MCF 10A (cell line): ENCODE data around the gene PINK1. TPM values are rescaled to one million over a fixed set of nuclear protein-coding genes. Genes with fewer than 3 reads are reported as not detected.
A peak's percentile ranks its signal among the peaks of the same experiment; 100 is the strongest.

Source experiments
- BruUV-seq: library from RNA; stranded (reverse); fragments of 400-500 nt; replicated peaks from 2 replicates; lab custom pipeline; 2021; lab: Mats Ljungman, UMichigan
- CTCF ChIA-PET: fragments of 300-600 bp; sonication (Branson Sonifier 250); formaldehyde crosslinking; extraction: SDS; loops from one replicate; lab custom pipeline; 2021; ENCODE audit warnings: antibody characterized with exemption, inconsistent platforms; lab: Yijun Ruan, JAX
- POLR2A ChIA-PET: fragments of 300-600, 350-650 bp; sonication (Branson Sonifier 250); formaldehyde crosslinking; extraction: SDS; loops from one replicate; lab custom pipeline; 2020; ENCODE audit warnings: antibody characterized with exemption, inconsistent platforms; lab: Yijun Ruan, JAX
- DNase-seq: peaks from one replicate; pipeline ENCODE4 v3.0.0-alpha.2; 2018; ENCODE audit not compliant: unreplicated experiment
- H3K27ac Mint-ChIP-seq: one replicate; pipeline ENCODE4 v1.8.0; 2022; ENCODE audit warnings: mild to moderate bottlenecking, low read depth, mixed read lengths; ENCODE audit not compliant: unreplicated experiment
- H3K27me3 Mint-ChIP-seq: one replicate; pipeline ENCODE4 v1.8.0; 2022; ENCODE audit warnings: mixed read lengths; ENCODE audit not compliant: insufficient read depth, unreplicated experiment
- H3K36me3 Mint-ChIP-seq: one replicate; pipeline ENCODE4 v1.8.0; 2022; ENCODE audit warnings: mild to moderate bottlenecking, moderate library complexity, mixed read lengths; ENCODE audit not compliant: insufficient read depth, unreplicated experiment
- H3K4me1 Mint-ChIP-seq: one replicate; pipeline ENCODE4 v1.8.0; 2022; ENCODE audit warnings: mixed read lengths; ENCODE audit not compliant: insufficient read depth, unreplicated experiment
- H3K4me3 Mint-ChIP-seq: one replicate; pipeline ENCODE4 v1.8.0; 2022; ENCODE audit warnings: mild to moderate bottlenecking, moderate library complexity, mixed read lengths; ENCODE audit not compliant: unreplicated experiment
- H3K9me3 Mint-ChIP-seq: one replicate; pipeline ENCODE4 v1.8.0; 2022; ENCODE audit warnings: mixed read lengths; ENCODE audit not compliant: unreplicated experiment
- intact Hi-C: fragments of 100-400 bp; cut with micrococcal nuclease; formaldehyde crosslinking; loops from 2 replicates; pipeline ENCODE4 v1.14.1; 2022
- total RNA-seq: library from RNA; stranded (reverse); gene quantifications from 2 replicates; pipeline ENCODE4 v1.2.3, GENCODE V29; 2022
- TF ChIP-seq, protein P1 (sequence below): fragments of 200-600 bp; IDR thresholded peaks from one replicate; pipeline ENCODE4 v1.8.0; 2022; ENCODE audit warnings: antibody characterized with exemption, mild to moderate bottlenecking; ENCODE audit not compliant: unreplicated experiment

PINK1 gene
- total RNA-seq, 1 experiment from 2014 or later, result 20.9 TPM

- DNase-seq, result no peak
- no peaks in the 10 kb centered on the region for H3K9me3 Mint-ChIP-seq
- H3K27me3 Mint-ChIP-seq, result no peaks in the 10 kb centered on the region
- ChIA-PET CTCF (interaction anchor here (1.1 to 1.5 kb wide), 2 partner anchors 12 to 51 kb away, joined by 3 to 4 read pairs; no protein-coding TSS in a partner anchor), POLR2A (no interaction called here)
- H3K36me3 Mint-ChIP-seq, result no peaks in the 10 kb centered on the region
- H3K27ac Mint-ChIP-seq, result no peak overlapping the region
- H3K4me3 Mint-ChIP-seq, result no peak overlapping the region
- TF ChIP-seq, protein P1, sequence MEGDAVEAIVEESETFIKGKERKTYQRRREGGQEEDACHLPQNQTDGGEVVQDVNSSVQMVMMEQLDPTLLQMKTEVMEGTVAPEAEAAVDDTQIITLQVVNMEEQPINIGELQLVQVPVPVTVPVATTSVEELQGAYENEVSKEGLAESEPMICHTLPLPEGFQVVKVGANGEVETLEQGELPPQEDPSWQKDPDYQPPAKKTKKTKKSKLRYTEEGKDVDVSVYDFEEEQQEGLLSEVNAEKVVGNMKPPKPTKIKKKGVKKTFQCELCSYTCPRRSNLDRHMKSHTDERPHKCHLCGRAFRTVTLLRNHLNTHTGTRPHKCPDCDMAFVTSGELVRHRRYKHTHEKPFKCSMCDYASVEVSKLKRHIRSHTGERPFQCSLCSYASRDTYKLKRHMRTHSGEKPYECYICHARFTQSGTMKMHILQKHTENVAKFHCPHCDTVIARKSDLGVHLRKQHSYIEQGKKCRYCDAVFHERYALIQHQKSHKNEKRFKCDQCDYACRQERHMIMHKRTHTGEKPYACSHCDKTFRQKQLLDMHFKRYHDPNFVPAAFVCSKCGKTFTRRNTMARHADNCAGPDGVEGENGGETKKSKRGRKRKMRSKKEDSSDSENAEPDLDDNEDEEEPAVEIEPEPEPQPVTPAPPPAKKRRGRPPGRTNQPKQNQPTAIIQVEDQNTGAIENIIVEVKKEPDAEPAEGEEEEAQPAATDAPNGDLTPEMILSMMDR, result no peak
- intact Hi-C loops, result no loop called here
- H3K4me1 Mint-ChIP-seq, result no peaks in the 10 kb centered on the region
- BruUV-seq, result no TSS peak
These were observed 6.7 kb upstream of the PINK1 start for GRCh38 chr1:20626524-20626923.

GRCh38 chr1:20630729-20631128 lies 2.5 kb upstream of the PINK1 start:
- Mint-ChIP-seq H3K36me3 (no peaks in the 10 kb centered on the region), H3K9me3 (no peaks in the 10 kb centered on the region), H3K4me3 (no peak overlapping the region), H3K27me3 (no peaks in the 10 kb centered on the region), H3K4me1 (peaks cover 6% of the 10 kb centered on the region), H3K27ac (no peak overlapping the region)
- CTCF ChIA-PET, result interaction anchor here (0.7 to 7.6 kb wide), 5 partner anchors 9 to 107 kb away, joined by 3 to 55 read pairs (median 5); no protein-coding TSS in a partner anchor
- TF ChIP-seq, protein P1, result no peak
- DNase-seq, result no peak
- BruUV-seq, result no TSS peak
- POLR2A ChIA-PET, result interaction anchor here (0.6 to 1.0 kb wide), 3 partner anchors 16 to 30 kb away, joined by 3 read pairs; no protein-coding TSS in a partner anchor
- intact Hi-C loops, result loop anchor here (10.0 kb wide), 1 partner anchor 416 kb away; no protein-coding TSS in a partner anchor

DNA sequence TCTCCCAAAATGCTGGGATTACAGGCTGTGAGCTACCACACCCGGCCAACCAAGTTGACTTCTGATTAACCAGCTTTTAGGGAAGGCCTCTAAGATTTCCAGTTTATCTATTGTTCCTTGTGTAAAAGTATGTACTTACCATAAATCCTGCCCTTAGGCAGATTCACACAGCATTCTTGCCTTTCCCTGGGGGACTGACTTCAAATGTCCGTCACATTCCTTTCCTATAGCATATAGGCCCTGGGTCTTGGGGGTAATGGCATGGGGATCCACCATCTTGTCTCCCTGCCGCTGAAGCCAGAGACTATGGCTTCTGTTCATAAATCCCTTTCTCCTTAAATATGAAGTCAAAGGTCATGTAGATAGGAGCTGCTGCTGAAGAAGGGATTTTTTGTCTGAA lies 872 bp upstream of the PINK1 start:
- intact Hi-C loops, result loop anchor here (10.0 kb wide), 1 partner anchor 418 kb away; no protein-coding TSS in a partner anchor
- POLR2A ChIA-PET, result interaction anchor here (0.6 to 3.2 kb wide), 6 partner anchors 14 to 509 kb away, joined by 3 to 41 read pairs (median 4); partner anchors contain the start of gene MUL1
- DNase-seq, result no peak

DNA sequence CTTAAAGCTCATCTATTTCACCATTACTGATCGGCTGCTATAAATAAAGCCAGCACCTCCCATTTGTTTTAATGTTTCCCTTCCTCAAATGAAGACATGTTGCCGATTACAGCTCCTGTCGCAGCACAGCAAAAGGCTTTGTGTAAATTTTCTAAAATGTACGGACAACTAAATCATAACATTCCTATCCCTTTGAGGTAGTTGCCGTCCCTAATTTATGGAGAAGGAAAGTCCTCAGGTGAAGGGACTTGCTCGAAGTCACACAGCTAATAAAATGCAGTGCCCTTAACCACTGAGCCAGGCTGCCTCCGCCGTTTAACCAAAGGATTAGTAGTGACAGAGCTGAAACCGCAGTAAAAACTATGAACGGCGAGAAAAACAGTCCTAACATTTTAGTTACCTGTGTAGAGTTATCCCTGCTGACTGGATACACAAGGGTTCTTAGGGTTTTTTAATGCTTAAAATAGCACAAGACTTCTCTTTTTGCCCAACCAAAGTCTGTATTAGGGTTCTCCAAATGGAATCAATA lies 871 bp downstream of the PINK1 start:
- no peaks in the 10 kb centered on the region for H3K27me3 Mint-ChIP-seq
- POLR2A ChIA-PET, result interaction anchor here (0.6 to 3.2 kb wide), 27 partner anchors 9 to 1680 kb away, joined by 3 to 41 read pairs (median 4); partner anchors contain the start of genes CAMK2N1, DDOST, KIF17 and MUL1
- intact Hi-C loops, result loop anchor here (10.0 kb wide), 1 partner anchor 419 kb away; no protein-coding TSS in a partner anchor
- no peaks in the 10 kb centered on the region for H3K9me3 Mint-ChIP-seq
- H3K4me3 Mint-ChIP-seq, result peak overlapping the region; percentile 77
- TF ChIP-seq, protein P1, result no peak
- peaks cover 11% of the 10 kb centered on the region for H3K36me3 Mint-ChIP-seq
- CTCF ChIA-PET, result interaction anchor here (0.6 to 7.6 kb wide), 16 partner anchors 9 to 700 kb away, joined by 3 to 55 read pairs (median 4); no protein-coding TSS in a partner anchor
- no peak for DNase-seq
- H3K27ac Mint-ChIP-seq, result peak overlapping the region; percentile 69
- peaks cover 12% of the 10 kb centered on the region for H3K4me1 Mint-ChIP-seq
- BruUV-seq, result TSS peak; percentile 57

More for the DNA sequence above, 872 bp upstream of the PINK1 start:
- H3K27me3 Mint-ChIP-seq, result no peaks in the 10 kb centered on the region
- peaks cover 12% of the 10 kb centered on the region for H3K4me1 Mint-ChIP-seq
- H3K9me3 Mint-ChIP-seq, result no peaks in the 10 kb centered on the region
- CTCF ChIA-PET, result interaction anchor here (0.5 to 7.6 kb wide), 27 partner anchors 8 to 1867 kb away, joined by 3 to 55 read pairs (median 4); partner anchors contain the start of gene CDA
- TF ChIP-seq, protein P1, result no peak
- BruUV-seq, result no TSS peak
- H3K27ac Mint-ChIP-seq, result no peak overlapping the region
- H3K4me3 Mint-ChIP-seq, result peak overlapping the region; percentile 77
- H3K36me3 Mint-ChIP-seq, result no peaks in the 10 kb centered on the region
